HepG2 (cell line): ENCODE data around the gene INTS6. TPM values are rescaled to one million over a fixed set of nuclear protein-coding genes. Genes with fewer than 3 reads are reported as not detected.

Experiments
- ATAC-seq: fragments of 200-7000 bp; cut with Tn5 transposase; 3 replicates; pipeline ENCODE4 v1.9.1; 2020; ENCODE audit warnings: mild to moderate bottlenecking, moderate library complexity
- BruUV-seq: library from RNA; stranded (reverse); fragments of 400-500 nt; replicated peaks from 2 replicates; lab custom pipeline; 2021; lab: Mats Ljungman, UMichigan
- CTCF ChIA-PET: fragments of 300-600 bp; formaldehyde crosslinking; extraction: SDS; loops from one replicate; lab custom pipeline; 2021; ENCODE audit warnings: low total read pairs, inconsistent platforms, low intra/inter-chr PET ratio; lab: Yijun Ruan, JAX
- POLR2A ChIA-PET: fragments of 350-600 bp; sonication (Branson Sonifier 250); formaldehyde crosslinking; loops from one replicate; lab custom pipeline; 2020; ENCODE audit warnings: antibody characterized with exemption, inconsistent platforms; lab: Yijun Ruan, JAX
- DNase-seq: peaks from one replicate; pipeline ENCODE4 v3.0.0-alpha.2; 2015; ENCODE audit warnings: low spot score
- FAIRE-seq: peaks from 3 replicates; lab custom pipeline; 2011; peaks lifted over from hg19 to GRCh38; lab: Jason Lieb, UNC
- H2AFZ ChIP-seq: one replicate; pipeline ENCODE4 v1.6.1; 2011; ENCODE audit warnings: low read length, inconsistent platforms
- H3K27ac ChIP-seq: fragments of 300-600 bp; 3 replicates; pipeline ENCODE4 v1.8.0; 2011; ENCODE audit warnings: mixed run types, mild to moderate bottlenecking, mixed read lengths, low read length, inconsistent platforms; ENCODE audit not compliant: insufficient read depth; ENCODE audit errors: extremely low read length
- H3K27me3 ChIP-seq, 2 experiments: fragments of 200-600 bp in 1 of 2; 2 replicates in 1 of 2; 3 replicates in 1 of 2; pipeline versions ENCODE4 v1.6.0 to v1.8.0; 2011; ENCODE audit warnings: low read length in 2 of 2, mild to moderate bottlenecking in 2 of 2, moderate library complexity in 2 of 2, inconsistent platforms in 1 of 2; ENCODE audit not compliant: insufficient read depth in 2 of 2, control insufficient read depth in 1 of 2
- H3K36me3 ChIP-seq, 2 experiments: fragments of 200-600 bp in 1 of 2; replicated peaks in 1 of 2; 2 replicates in 1 of 2; 3 replicates in 1 of 2; pipeline versions ENCODE4 v1.5.1 to v1.8.0; 2011; ENCODE audit warnings: low read length in 2 of 2, inconsistent platforms in 1 of 2; ENCODE audit not compliant: insufficient read depth in 2 of 2, control insufficient read depth in 1 of 2
- H3K4me1 ChIP-seq: 2 replicates; pipeline ENCODE4 v1.5.1; 2012; ENCODE audit warnings: low read length, inconsistent platforms; ENCODE audit not compliant: insufficient read depth
- H3K4me2 ChIP-seq: 2 replicates; pipeline ENCODE4 v1.6.0; 2011; ENCODE audit warnings: low read depth, low read length, inconsistent platforms
- H3K4me3 ChIP-seq, 3 experiments: fragments of 200-600 bp in 1 of 3; sonication (generic), shearing (Covaris generic) in 1 of 3; replicated peaks in 1 of 3; 2 replicates each; pipeline ENCODE4 v1.5.1; 2011 to 2016; ENCODE audit warnings: low read length in 3 of 3, inconsistent platforms in 2 of 3, low read depth in 2 of 3, mild to moderate bottlenecking in 2 of 3, control low read depth in 1 of 3, mixed read lengths in 1 of 3; ENCODE audit not compliant: insufficient read depth in 1 of 3
- H3K79me2 ChIP-seq: one replicate; pipeline ENCODE4 v1.6.1; 2011; ENCODE audit warnings: low read length, inconsistent platforms; ENCODE audit not compliant: insufficient read depth
- H3K9ac ChIP-seq: 2 replicates; pipeline ENCODE4 v1.6.0; 2011; ENCODE audit warnings: mild to moderate bottlenecking, low read depth, low read length, inconsistent platforms; ENCODE audit not compliant: insufficient read depth
- H3K9me3 ChIP-seq: 2 replicates; pipeline ENCODE4 v1.5.1; 2012; ENCODE audit warnings: mild to moderate bottlenecking, low read length
- H4K20me1 ChIP-seq: 2 replicates; pipeline ENCODE4 v1.6.0; 2011; ENCODE audit warnings: inconsistent platforms, mild to moderate bottlenecking, low read length, moderate library complexity; ENCODE audit not compliant: insufficient read depth
- ARNT ChIP-seq: fragments of 450-650 bp; IDR thresholded peaks from 2 replicates; pipeline ENCODE4 v1.6.1; 2017
- FOXA3 ChIP-seq: IDR thresholded peaks from 2 replicates; pipeline ENCODE4 v1.6.1; 2016; ENCODE audit warnings: missing genetic modification reagents, missing compliant biosample characterization
- HMGXB3 ChIP-seq: sonication (generic); formaldehyde crosslinking; IDR thresholded peaks from 2 replicates; pipeline ENCODE4 v1.4.0; 2020; ENCODE audit warnings: missing genetic modification reagents, borderline replicate concordance
- HOMEZ ChIP-seq: IDR thresholded peaks from 2 replicates; pipeline ENCODE4 v1.6.1; 2016; ENCODE audit warnings: low read depth
- HOXA7 ChIP-seq: sonication (generic); formaldehyde crosslinking; IDR thresholded peaks from 2 replicates; pipeline ENCODE4 v1.8.1; 2022; ENCODE audit warnings: mild to moderate bottlenecking, missing genetic modification reagents, moderate library complexity
- HOXD1 ChIP-seq: sonication (generic); formaldehyde crosslinking; IDR thresholded peaks from 2 replicates; pipeline ENCODE4 v1.5.0; 2020; ENCODE audit warnings: missing genetic modification reagents
- ISX ChIP-seq: sonication (generic); formaldehyde crosslinking; conservative IDR thresholded peaks from 2 replicates; pipeline ENCODE4 v1.5.0; 2020; ENCODE audit warnings: missing genetic modification reagents
- KDM4B ChIP-seq: sonication (generic); formaldehyde crosslinking; IDR thresholded peaks from 2 replicates; pipeline ENCODE4 v1.4.0; 2020; ENCODE audit warnings: missing genetic modification reagents
- LCORL ChIP-seq, 2 experiments: fragments of 450-650 bp in 1 of 2; sonication (generic) in 1 of 2; formaldehyde crosslinking in 1 of 2; IDR thresholded peaks; 2 replicates each; pipeline versions ENCODE4 v1.5.0 to v1.6.1; 2017 to 2020; ENCODE audit warnings: antibody characterized with exemption in 1 of 2, missing genetic modification reagents in 1 of 2
- MED1 ChIP-seq: sonication (generic); formaldehyde crosslinking; IDR thresholded peaks from 2 replicates; pipeline ENCODE4 v1.4.0; 2020; ENCODE audit warnings: missing genetic modification reagents
- PATZ1 ChIP-seq: sonication (generic); formaldehyde crosslinking; IDR thresholded peaks from 2 replicates; pipeline ENCODE4 v1.4.0; 2020; ENCODE audit warnings: missing genetic modification reagents
- REL ChIP-seq: sonication (generic); formaldehyde crosslinking; conservative IDR thresholded peaks from 2 replicates; pipeline ENCODE4 v1.8.0; 2022; ENCODE audit warnings: mild to moderate bottlenecking, missing genetic modification reagents, moderate library complexity
- SAFB2 ChIP-seq: sonication (generic); formaldehyde crosslinking; IDR thresholded peaks from 2 replicates; pipeline ENCODE4 v1.5.1; 2020; ENCODE audit warnings: missing genetic modification reagents, low read depth, mild to moderate bottlenecking, borderline replicate concordance
- SRSF9 ChIP-seq: fragments of 200-400 bp; formaldehyde crosslinking; IDR thresholded peaks from 2 replicates; pipeline ENCODE4 v1.6.1; 2018; ENCODE audit warnings: borderline replicate concordance, mild to moderate bottlenecking, low read depth, low read length; ENCODE audit not compliant: insufficient read depth, poor library complexity, severe bottlenecking
- TEAD3 ChIP-seq: optimal IDR thresholded peaks from 2 replicates; pipeline ENCODE3; 2016; ENCODE audit warnings: borderline replicate concordance
- ZFY ChIP-seq: sonication (generic); formaldehyde crosslinking; IDR thresholded peaks from 2 replicates; pipeline ENCODE4 v1.4.0; 2020; ENCODE audit warnings: missing genetic modification reagents
- ZMAT3 ChIP-seq: sonication (generic); formaldehyde crosslinking; conservative IDR thresholded peaks from 2 replicates; pipeline ENCODE4 v1.7.0; 2021; ENCODE audit warnings: missing genetic modification reagents
- ZNF251 ChIP-seq: sonication (generic); formaldehyde crosslinking; IDR thresholded peaks from 2 replicates; pipeline ENCODE4 v1.9.0; 2021; ENCODE audit warnings: mild to moderate bottlenecking, missing genetic modification reagents
- ZNF431 ChIP-seq: sonication (generic); formaldehyde crosslinking; IDR thresholded peaks from 2 replicates; pipeline ENCODE4 v1.9.0; 2022; ENCODE audit warnings: missing genetic modification reagents, low read depth, mild to moderate bottlenecking, borderline replicate concordance
- WGBS: methylation state at CpG from one replicate; pipeline ENCODE4 v1.1.6; 2017; ENCODE audit warnings: low lambda C conversion rate; 5-methylcytosine and 5-hydroxymethylcytosine counted together
- in situ Hi-C: cut with HindIII; loops from 2 replicates; pipeline ENCODE4 v1.10.0; 2017; ENCODE audit warnings: low pct_unique_long_range_greater_than_20kb; ENCODE audit not compliant: extremely low pct_ligation_motif_present
- intact Hi-C: fragments of 100-400 bp; cut with micrococcal nuclease; formaldehyde crosslinking; loops from one replicate; pipeline ENCODE4 v1.10.0; 2022; ENCODE audit not compliant: unreplicated experiment
- polyA plus RNA-seq, 8 experiments: library from polyadenylated mRNA; depleted of rRNA in 3 of 8; stranded (reverse) in 7 of 8; unstranded in 1 of 8; fragments of >200 nt; fragmentation: Illumina TruSeq in 4 of 8; extraction: Trizol in 4 of 8; gene quantifications; 2 replicates each; pipeline versions ENCODE4 v1.2.1 to v1.2.3, GENCODE V29; 2011 to 2016; ENCODE audit warnings: low read depth in 4 of 8, missing spikeins in 1 of 8, mixed read lengths in 1 of 8; ENCODE audit not compliant: insufficient read depth in 1 of 8
- total RNA-seq, 5 experiments: library from RNA; depleted of rRNA; stranded (reverse); fragments of >200 nt; fragmentation: Illumina TruSeq; extraction: Trizol; gene quantifications; 2 replicates each; pipeline ENCODE4 v1.2.3, GENCODE V29; 2016; ENCODE audit warnings: low read depth in 1 of 5

The INTS6 gene
- total and polyA plus RNA-seq, 2 of the 13 experiments (the other 11 are each of a cell fraction or from before 2014, with no cell fraction given) = 27.9 to 38.4 TPM

GRCh38 chr13:51479199-51479523 lies 26.3 kb upstream of the INTS6 start:
- ATAC-seq = peak; percentile 78
- in situ Hi-C loops = no loop called here
- 0% methylated on average over 2 of the region's 2 CpGs for WGBS
- intact Hi-C loops = no loop called here
- Histone ChIP-seq H4K20me1 (no peaks in the 10 kb centered on the region), H3K4me3 (peak overlapping the region in 2 of 3 experiments; percentile 36 to 46; a peak in 3 of 6 replicates), H2AFZ (no peak overlapping the region), H3K27me3 (no peaks in the 10 kb centered on the region), H3K4me1 (peaks cover 50% of the 10 kb centered on the region), H3K27ac (peak overlapping the region; percentile 51), H3K36me3 (no peaks in the 10 kb centered on the region), H3K4me2 (peak overlapping the region; percentile 83), H3K9me3 (no peaks in the 10 kb centered on the region), H3K79me2 (no peaks in the 10 kb centered on the region), H3K9ac (0 out of 2 replicates have a peak overlapping the region, but pooled peaks have one; percentile 8)
- FAIRE-seq = no peak
- no TSS peak for BruUV-seq
- POLR2A ChIA-PET = interaction anchor here (7.1 kb wide), 1 partner anchor 26 kb away, joined by 55 read pairs; the partner anchor contains the start of gene INTS6
- CTCF ChIA-PET = no interaction called here
- peak; percentile 51 for DNase-seq
- TF ChIP-seq FOXA3 (CRISPR knock-in tag) = peak; percentile 75
- TF ChIP-seq HOXA7 = no peak
- TF ChIP-seq ZNF431 (CRISPR knock-in tag) = no peak
- TF ChIP-seq ISX = no peak
- no peak for TF ChIP-seq HMGXB3
- TF ChIP-seq ZFY (CRISPR knock-in tag) = no peak
- TF ChIP-seq HOXD1 (CRISPR knock-in tag) = no peak
- no peak for TF ChIP-seq LCORL (IDR thresholded peaks at IDR 0.05)
- TF ChIP-seq LCORL (CRISPR knock-in tag; IDR thresholded peaks at IDR 0.05) = peak; percentile 36; the same call in 1 of the 2 replicates
- TF ChIP-seq ZNF251 (CRISPR knock-in tag) = no peak
- TF ChIP-seq ARNT = no peak
- no peak for TF ChIP-seq KDM4B (CRISPR knock-in tag)
- no peak for TF ChIP-seq PATZ1
- peak; percentile 47; the same call in 1 of the 2 replicates for TF ChIP-seq HOMEZ (CRISPR knock-in tag)
- TF ChIP-seq ZMAT3 (CRISPR knock-in tag) = no peak
- no peak for TF ChIP-seq REL (CRISPR knock-in tag)
- 0 out of 2 replicates have a peak, but pooled peaks have one; percentile 37 for TF ChIP-seq MED1
- TF ChIP-seq SRSF9 = no peak
- TF ChIP-seq TEAD3 (CRISPR knock-in tag) = no peak
- no peak for TF ChIP-seq SAFB2 (CRISPR knock-in tag)
